ENCODE data around the gene EIF4ENIF1. TPM values are rescaled to one million over a fixed set of nuclear protein-coding genes. Genes with fewer than 3 reads are reported as not detected.
"Not testable (repeated sequence)": the region's sequence is repeated elsewhere in the genome, so short reads cannot be mapped to it uniquely, and the experiment has no call there.

Gene EIF4ENIF1
- total and polyA plus RNA-seq, 7 donors = 9.2 to 34.2 (median 24.8) TPM

DNA sequence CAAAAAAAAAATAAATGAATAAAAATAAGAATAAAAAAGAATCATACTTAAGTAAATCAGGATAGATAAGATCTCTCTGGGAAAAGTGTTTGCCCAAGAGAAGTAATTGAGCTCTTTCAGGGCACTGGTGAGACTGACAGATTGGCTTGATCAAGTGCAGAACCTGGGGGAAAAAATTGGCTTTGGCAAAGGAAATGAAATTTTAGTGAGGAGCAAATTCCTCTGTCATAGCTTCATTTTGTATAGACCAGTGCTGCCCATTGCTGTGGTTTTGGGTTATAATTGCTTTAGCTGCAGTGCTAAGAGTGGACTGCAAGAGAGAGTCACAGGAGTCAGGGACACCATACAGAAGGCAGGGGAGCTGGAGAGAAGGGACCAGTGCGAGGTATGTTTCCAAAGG lies 42.4 kb upstream of the EIF4ENIF1 start:
- intact Hi-C loops (cut with DNase I) = no loop called here
- no peaks in the 10 kb centered on the region for H3K9me3 ChIP-seq
- H3K4me1 ChIP-seq = no peaks in the 10 kb centered on the region
- DNase-seq (no peak), ATAC-seq (no peak)
- 89 to 97% (median 93%) methylated on average over 1 of the region's 1 CpG for WGBS, 3 donors
- TF ChIP-seq, protein P1, sequence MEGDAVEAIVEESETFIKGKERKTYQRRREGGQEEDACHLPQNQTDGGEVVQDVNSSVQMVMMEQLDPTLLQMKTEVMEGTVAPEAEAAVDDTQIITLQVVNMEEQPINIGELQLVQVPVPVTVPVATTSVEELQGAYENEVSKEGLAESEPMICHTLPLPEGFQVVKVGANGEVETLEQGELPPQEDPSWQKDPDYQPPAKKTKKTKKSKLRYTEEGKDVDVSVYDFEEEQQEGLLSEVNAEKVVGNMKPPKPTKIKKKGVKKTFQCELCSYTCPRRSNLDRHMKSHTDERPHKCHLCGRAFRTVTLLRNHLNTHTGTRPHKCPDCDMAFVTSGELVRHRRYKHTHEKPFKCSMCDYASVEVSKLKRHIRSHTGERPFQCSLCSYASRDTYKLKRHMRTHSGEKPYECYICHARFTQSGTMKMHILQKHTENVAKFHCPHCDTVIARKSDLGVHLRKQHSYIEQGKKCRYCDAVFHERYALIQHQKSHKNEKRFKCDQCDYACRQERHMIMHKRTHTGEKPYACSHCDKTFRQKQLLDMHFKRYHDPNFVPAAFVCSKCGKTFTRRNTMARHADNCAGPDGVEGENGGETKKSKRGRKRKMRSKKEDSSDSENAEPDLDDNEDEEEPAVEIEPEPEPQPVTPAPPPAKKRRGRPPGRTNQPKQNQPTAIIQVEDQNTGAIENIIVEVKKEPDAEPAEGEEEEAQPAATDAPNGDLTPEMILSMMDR (IDR thresholded peaks at IDR 0.05) = no peak
- no peak overlapping the region for H3K4me3 ChIP-seq
- no peak overlapping the region for H3K27ac ChIP-seq
- no peaks in the 10 kb centered on the region for H3K36me3 ChIP-seq (ENCODE audit: insufficient read depth in 1 of 2, low read depth in 1 of 2)
- H3K27me3 ChIP-seq (ENCODE audit: insufficient read depth in 3 of 3, low read length in 2 of 3) = no peaks in the 10 kb centered on the region

DNA sequence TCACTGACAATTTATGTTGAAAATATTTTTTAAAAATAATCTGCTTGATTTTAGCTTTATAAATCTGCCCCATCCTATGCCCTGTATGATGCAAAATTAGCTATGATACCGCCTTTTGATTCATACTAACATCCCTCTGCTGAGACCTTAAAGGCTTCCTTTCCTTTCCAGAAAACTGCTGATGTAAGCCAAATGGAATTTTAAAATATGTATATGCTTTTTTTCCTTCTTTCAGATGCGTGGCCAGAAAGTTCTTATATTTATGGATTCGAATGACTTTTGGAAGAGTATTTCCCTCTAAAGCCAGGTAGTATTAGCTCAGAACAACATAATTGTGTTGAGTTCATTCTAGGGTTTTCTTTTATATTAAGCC lies 41.2 kb upstream of the EIF4ENIF1 start:
- intact Hi-C loops (cut with DNase I) = no loop called here
- no peaks in the 10 kb centered on the region for H3K36me3 ChIP-seq (ENCODE audit: insufficient read depth in 1 of 2, low read depth in 1 of 2)
- H3K27me3 ChIP-seq (ENCODE audit: insufficient read depth in 3 of 3, low read length in 2 of 3) = no peaks in the 10 kb centered on the region
- no peaks in the 10 kb centered on the region for H3K4me1 ChIP-seq
- no peak overlapping the region for H3K4me3 ChIP-seq
- ATAC-seq (no peak), DNase-seq (no peak)
- WGBS, 3 donors = 72 to 80% (median 76%) methylated on average over 3 of the region's 3 CpGs
- TF ChIP-seq, protein P1 (IDR thresholded peaks at IDR 0.05) = no peak
- H3K9me3 ChIP-seq = no peaks in the 10 kb centered on the region
- H3K27ac ChIP-seq = no peak overlapping the region

DNA sequence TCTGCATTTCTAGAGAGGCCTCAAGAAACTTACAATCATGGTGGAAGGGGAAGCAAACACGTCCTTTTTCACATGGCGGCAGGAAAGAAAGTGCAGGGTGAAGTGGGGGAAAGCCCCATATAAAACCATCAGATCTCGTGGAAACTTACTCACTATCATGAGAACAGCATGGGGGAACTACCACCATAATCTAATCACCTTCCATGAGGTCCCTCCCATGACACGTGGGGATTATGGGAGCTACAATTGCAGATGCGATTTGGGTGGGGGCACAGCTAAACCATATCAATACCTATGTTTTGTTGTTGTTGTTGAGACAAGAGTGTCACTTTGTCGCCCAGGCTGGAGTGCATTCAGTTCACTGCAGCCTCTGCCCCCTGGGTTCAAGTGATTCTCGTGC lies 36.6 kb upstream of the EIF4ENIF1 start:
- no peaks in the 10 kb centered on the region for H3K4me1 ChIP-seq
- H3K9me3 ChIP-seq = no peaks in the 10 kb centered on the region
- WGBS, 3 donors = 93 to 98% (median 96%) methylated on average over 7 of the region's 7 CpGs
- no peaks in the 10 kb centered on the region for H3K36me3 ChIP-seq (ENCODE audit: insufficient read depth in 1 of 2, low read depth in 1 of 2)
- H3K27ac ChIP-seq = no peak overlapping the region
- ATAC-seq (no peak), DNase-seq (no peak)
- no peak overlapping the region for H3K4me3 ChIP-seq
- no peaks in the 10 kb centered on the region for H3K27me3 ChIP-seq (ENCODE audit: insufficient read depth in 3 of 3, low read length in 2 of 3)
- TF ChIP-seq, protein P1 (IDR thresholded peaks at IDR 0.05) = no peak
- intact Hi-C loops (cut with DNase I) = no loop called here

DNA sequence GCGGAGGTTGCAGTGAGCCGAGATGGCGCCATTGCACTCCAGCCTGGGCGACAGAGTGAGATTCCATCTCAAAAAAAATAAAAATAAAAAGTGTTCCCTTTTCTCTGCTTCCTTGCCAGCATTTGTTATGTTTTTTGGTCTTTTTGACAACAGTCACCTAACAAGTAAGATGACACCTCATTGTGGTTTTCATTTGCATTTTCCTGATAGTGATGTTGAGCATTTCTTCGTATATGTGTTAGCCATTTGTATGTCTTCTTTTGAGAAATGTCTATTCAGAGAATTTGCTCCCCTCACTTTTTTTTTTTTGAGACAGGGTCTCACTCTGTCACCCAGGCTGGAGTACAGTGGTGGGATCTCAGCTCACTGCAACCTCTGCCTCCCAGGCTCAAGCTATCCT lies 34.5 kb upstream of the EIF4ENIF1 start:
- ATAC-seq; H3K9me3 ChIP-seq; H3K36me3 ChIP-seq (ENCODE audit: insufficient read depth in 1 of 2, low read depth in 1 of 2); intact Hi-C loops (cut with DNase I); H3K4me3 ChIP-seq; DNase-seq; H3K27me3 ChIP-seq (ENCODE audit: insufficient read depth in 3 of 3, low read length in 2 of 3); H3K27ac ChIP-seq; H3K4me1 ChIP-seq: not testable (repeated sequence)
- 96 to 99% (median 98%) methylated on average over 5 of the region's 5 CpGs for WGBS, 3 donors

DNA sequence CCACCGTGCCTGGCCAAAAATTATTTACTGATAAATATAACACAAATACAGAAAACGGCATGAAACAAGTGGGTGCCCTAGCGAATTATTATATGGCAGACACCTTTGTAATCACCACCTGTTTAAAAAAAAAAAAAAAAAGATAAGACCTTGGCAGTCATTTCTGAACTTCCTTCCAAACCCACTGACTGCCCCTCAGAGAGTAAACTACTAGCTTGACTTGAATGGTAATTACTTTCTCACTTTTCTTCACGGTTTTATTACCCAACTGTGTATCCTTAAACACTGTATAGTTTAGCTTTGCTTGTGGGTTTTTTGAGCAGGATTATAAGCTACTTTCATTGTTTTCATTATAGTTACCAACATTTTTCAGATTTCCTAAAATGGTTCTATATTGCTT lies 30.4 kb upstream of the EIF4ENIF1 start:
- no peaks in the 10 kb centered on the region for H3K4me1 ChIP-seq
- H3K4me3 ChIP-seq = no peak overlapping the region
- H3K27ac ChIP-seq = no peak overlapping the region
- intact Hi-C loops (cut with DNase I) = no loop called here
- H3K27me3 ChIP-seq (ENCODE audit: insufficient read depth in 3 of 3, low read length in 2 of 3) = no peaks in the 10 kb centered on the region
- DNase-seq = no peak
- ATAC-seq = no peak
- H3K9me3 ChIP-seq = no peaks in the 10 kb centered on the region
- 64 to 73% (median 67%) methylated on average over 4 of the region's 4 CpGs for WGBS, 3 donors
- TF ChIP-seq, protein P1 (IDR thresholded peaks at IDR 0.05) = no peak
- H3K36me3 ChIP-seq (ENCODE audit: insufficient read depth in 1 of 2, low read depth in 1 of 2) = no peaks in the 10 kb centered on the region
